A549 treated with Hydrocortisone at 1 μM for 4 hours (cell line): ENCODE data around the gene PTPRK. TPM values are rescaled to one million over a fixed set of nuclear protein-coding genes. Genes with fewer than 3 reads are reported as not detected.

Source experiments
- total RNA-seq: library from RNA; stranded (reverse); fragments of 200-300 nt; extraction: Qiagen RNA extraction; gene quantifications from 5 replicates; pipeline ENCODE4 v1.2.3, GENCODE V29; 2022

The PTPRK gene
- total RNA-seq = 13.9 to 15.3 TPM (median 14.9 TPM) in 5 replicates

DNA sequence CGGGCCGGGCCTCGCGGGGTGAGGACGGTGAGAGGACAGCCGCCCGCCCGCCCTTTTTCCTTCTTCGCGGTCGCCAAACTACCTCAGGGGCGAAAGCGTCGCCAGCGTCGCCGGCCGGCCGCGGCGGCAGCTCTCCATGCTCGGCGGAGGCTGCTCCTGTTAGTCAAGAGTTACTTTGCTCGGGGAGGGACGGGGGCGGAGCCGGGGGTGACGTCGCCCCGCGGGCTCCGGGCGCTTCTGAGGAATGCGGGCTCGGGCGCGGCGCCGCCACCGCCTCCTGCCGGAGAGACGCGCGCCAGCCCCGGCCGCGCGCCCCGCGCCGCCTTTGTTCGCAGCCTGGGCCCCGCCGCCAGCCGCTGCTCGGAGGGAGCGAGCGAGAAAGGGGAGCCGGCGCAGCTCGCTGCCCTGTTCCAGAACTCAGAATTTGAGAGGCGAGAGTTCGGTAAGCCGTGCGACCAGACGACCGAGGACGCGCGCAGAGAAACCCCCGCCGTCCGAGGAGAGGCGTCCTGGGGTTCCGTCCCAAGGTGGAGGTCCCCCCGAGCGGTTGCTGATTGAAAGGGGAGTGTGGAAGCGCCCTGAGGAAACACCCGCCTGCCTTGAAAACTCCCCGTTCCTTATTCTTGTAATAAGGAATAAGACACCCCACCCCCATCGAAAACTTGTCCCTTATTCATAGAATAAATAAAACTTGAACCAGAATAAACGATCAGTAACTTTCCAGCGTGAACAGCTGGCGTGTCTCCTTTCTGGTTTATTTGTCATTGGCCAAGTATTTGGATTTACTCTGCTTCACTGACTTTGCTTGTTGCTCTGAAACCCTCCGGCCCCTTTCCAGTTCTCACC lies at the start of gene PTPRK:
Gene PTPRK, minus strand, starts transcription at position 164 of the 846 bp plus-strand sequence. CDS start 241 bp downstream, outside the sequence.

